Measurements from ENCODE around the gene COL27A1.

GRCh38 chr9:114299286-114300152, 144.2 kb downstream of the COL27A1 start:
- TF ChIP-seq, protein P1, sequence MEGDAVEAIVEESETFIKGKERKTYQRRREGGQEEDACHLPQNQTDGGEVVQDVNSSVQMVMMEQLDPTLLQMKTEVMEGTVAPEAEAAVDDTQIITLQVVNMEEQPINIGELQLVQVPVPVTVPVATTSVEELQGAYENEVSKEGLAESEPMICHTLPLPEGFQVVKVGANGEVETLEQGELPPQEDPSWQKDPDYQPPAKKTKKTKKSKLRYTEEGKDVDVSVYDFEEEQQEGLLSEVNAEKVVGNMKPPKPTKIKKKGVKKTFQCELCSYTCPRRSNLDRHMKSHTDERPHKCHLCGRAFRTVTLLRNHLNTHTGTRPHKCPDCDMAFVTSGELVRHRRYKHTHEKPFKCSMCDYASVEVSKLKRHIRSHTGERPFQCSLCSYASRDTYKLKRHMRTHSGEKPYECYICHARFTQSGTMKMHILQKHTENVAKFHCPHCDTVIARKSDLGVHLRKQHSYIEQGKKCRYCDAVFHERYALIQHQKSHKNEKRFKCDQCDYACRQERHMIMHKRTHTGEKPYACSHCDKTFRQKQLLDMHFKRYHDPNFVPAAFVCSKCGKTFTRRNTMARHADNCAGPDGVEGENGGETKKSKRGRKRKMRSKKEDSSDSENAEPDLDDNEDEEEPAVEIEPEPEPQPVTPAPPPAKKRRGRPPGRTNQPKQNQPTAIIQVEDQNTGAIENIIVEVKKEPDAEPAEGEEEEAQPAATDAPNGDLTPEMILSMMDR (conservative IDR thresholded peaks at IDR 0.05; ENCODE audit: low read depth, low read length), result no peak
- TF ChIP-seq EZH2 (IDR thresholded peaks at IDR 0.05; ENCODE audit: borderline replicate concordance, low read depth, low read length, poor library complexity, severe bottlenecking), result no peak

All from A673 (cell line).